ENCODE results near the gene EPS15. TPM values are rescaled to one million over a fixed set of nuclear protein-coding genes. Genes with fewer than 3 reads are reported as not detected.
A peak's percentile ranks its signal among the peaks of the same experiment; 100 is the strongest.
"Not testable (repeated sequence)": the region's sequence is repeated elsewhere in the genome, so short reads cannot be mapped to it uniquely, and the experiment has no call there.

EPS15 gene
- total RNA-seq, 1 donor from 2014 or later = 64.3 TPM

GRCh38 chr1:51331206-51332100, 187.6 kb downstream of the EPS15 start:
- DNase-seq = peak; percentile 50

GRCh38 chr1:51330331-51331201, 188.5 kb downstream of the EPS15 start, which contains the start of gene TTC39A:
TTC39A (minus strand) TSS chr1:51330562; CDS start chr1:51330477, 85 bp downstream.
- DNase-seq = peak; percentile 15

GRCh38 chr1:51329443-51330325, 189.4 kb downstream of the EPS15 start:
- DNase-seq = peak; percentile 36

GRCh38 chr1:51328926-51329325, 190.1 kb downstream of the EPS15 start:
- DNase-seq = no peak

GRCh38 chr1:51328279-51328678, 190.8 kb downstream of the EPS15 start:
- no peak for DNase-seq

GRCh38 chr1:51327386-51327785, 191.7 kb downstream of the EPS15 start:
- DNase-seq = no peak

GRCh38 chr1:51326839-51327238, 192.2 kb downstream of the EPS15 start:
- no peak for DNase-seq

- DNase-seq = no peak
Observed at GRCh38 chr1:51325878-51326755, 192.9 kb downstream of the EPS15 start.

- DNase-seq = no peak
Observed at GRCh38 chr1:51325391-51325790, 193.7 kb downstream of the EPS15 start.

- not testable (repeated sequence) for DNase-seq
Observed at GRCh38 chr1:51325011-51325385, 194.1 kb downstream of the EPS15 start.

- no peak for DNase-seq
Observed at GRCh38 chr1:51324251-51325010, 194.6 kb downstream of the EPS15 start.

- DNase-seq = no peak
Observed at GRCh38 chr1:51323778-51324177, 195.3 kb downstream of the EPS15 start.

- DNase-seq = no peak
Observed at GRCh38 chr1:51322417-51323101, 196.5 kb downstream of the EPS15 start.

- DNase-seq = no peak
Observed at GRCh38 chr1:51321924-51322280, 197.2 kb downstream of the EPS15 start.

GRCh38 chr1:51320967-51321923, 197.8 kb downstream of the EPS15 start:
- no peak for DNase-seq

- no peak for DNase-seq
Observed at GRCh38 chr1:51317798-51318197, 201.3 kb downstream of the EPS15 start.

- no peak for DNase-seq
Observed at GRCh38 chr1:51316846-51317120, 202.3 kb downstream of the EPS15 start.

GRCh38 chr1:51316113-51316845, 202.8 kb downstream of the EPS15 start:
- DNase-seq = no peak

Measured in tongue (tissue), 2 donors.